Bronchial epithelial cell (primary cell): ENCODE measurements around the gene SDCBP2. TPM values are rescaled to one million over a fixed set of nuclear protein-coding genes. Genes with fewer than 3 reads are reported as not detected.

Source experiments
- DNase-seq: peaks from one replicate; pipeline ENCODE4 v3.0.0-alpha.2; 2010; ENCODE audit warnings: low read depth
- FAIRE-seq: peaks from 2 replicates; lab custom pipeline; 2011; peaks lifted over from hg19 to GRCh38; lab: Jason Lieb, UNC
- H3K27me3 ChIP-seq: 2 replicates; pipeline ENCODE4 v1.5.1; 2011; ENCODE audit warnings: low read length; ENCODE audit not compliant: control insufficient read depth, insufficient read depth
- H3K36me3 ChIP-seq: 2 replicates; pipeline ENCODE4 v1.5.1; 2011; ENCODE audit warnings: low read length; ENCODE audit not compliant: control insufficient read depth, insufficient read depth
- H3K4me3 ChIP-seq: 2 replicates; pipeline ENCODE4 v1.5.1; 2011; ENCODE audit warnings: mild to moderate bottlenecking, low read depth, low read length, control low read depth
- total RNA-seq: library from RNA; depleted of rRNA; stranded (reverse); fragments of >200 nt; gene quantifications from 2 replicates; pipeline ENCODE4 v1.2.1, GENCODE V29; 2014
- TF ChIP-seq, protein P1 (sequence below): IDR thresholded peaks from 2 replicates; pipeline ENCODE4 v1.5.1; 2011; ENCODE audit warnings: mild to moderate bottlenecking, moderate library complexity, low read length, control low read depth, inconsistent platforms; ENCODE audit not compliant: insufficient read depth, severe bottlenecking

The SDCBP2 gene
- total RNA-seq, 1 donor from 2014 or later = 96.4 TPM

GRCh38 chr20:1364106-1364505 lies 35.2 kb upstream of the SDCBP2 start:
- H3K36me3 ChIP-seq = peaks cover 6% of the 10 kb centered on the region
- FAIRE-seq (no peak), DNase-seq (no peak)
- TF ChIP-seq, protein P1, sequence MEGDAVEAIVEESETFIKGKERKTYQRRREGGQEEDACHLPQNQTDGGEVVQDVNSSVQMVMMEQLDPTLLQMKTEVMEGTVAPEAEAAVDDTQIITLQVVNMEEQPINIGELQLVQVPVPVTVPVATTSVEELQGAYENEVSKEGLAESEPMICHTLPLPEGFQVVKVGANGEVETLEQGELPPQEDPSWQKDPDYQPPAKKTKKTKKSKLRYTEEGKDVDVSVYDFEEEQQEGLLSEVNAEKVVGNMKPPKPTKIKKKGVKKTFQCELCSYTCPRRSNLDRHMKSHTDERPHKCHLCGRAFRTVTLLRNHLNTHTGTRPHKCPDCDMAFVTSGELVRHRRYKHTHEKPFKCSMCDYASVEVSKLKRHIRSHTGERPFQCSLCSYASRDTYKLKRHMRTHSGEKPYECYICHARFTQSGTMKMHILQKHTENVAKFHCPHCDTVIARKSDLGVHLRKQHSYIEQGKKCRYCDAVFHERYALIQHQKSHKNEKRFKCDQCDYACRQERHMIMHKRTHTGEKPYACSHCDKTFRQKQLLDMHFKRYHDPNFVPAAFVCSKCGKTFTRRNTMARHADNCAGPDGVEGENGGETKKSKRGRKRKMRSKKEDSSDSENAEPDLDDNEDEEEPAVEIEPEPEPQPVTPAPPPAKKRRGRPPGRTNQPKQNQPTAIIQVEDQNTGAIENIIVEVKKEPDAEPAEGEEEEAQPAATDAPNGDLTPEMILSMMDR = no peak
- H3K4me3 ChIP-seq = no peak overlapping the region
- no peaks in the 10 kb centered on the region for H3K27me3 ChIP-seq

GRCh38 chr20:1363522-1363921 lies 34.6 kb upstream of the SDCBP2 start:
- DNase-seq = no peak
- Histone ChIP-seq H3K27me3 (no peaks in the 10 kb centered on the region), H3K4me3 (no peak overlapping the region), H3K36me3 (peaks cover 6% of the 10 kb centered on the region)
- TF ChIP-seq, protein P1 = no peak
- no peak for FAIRE-seq

- Histone ChIP-seq H3K27me3 (no peaks in the 10 kb centered on the region), H3K36me3 (peaks cover 9% of the 10 kb centered on the region), H3K4me3 (no peak overlapping the region)
- FAIRE-seq (no peak), DNase-seq (no peak)
- TF ChIP-seq, protein P1 = no peak
Observed at GRCh38 chr20:1362484-1362883, 33.5 kb upstream of the SDCBP2 start.

DNA sequence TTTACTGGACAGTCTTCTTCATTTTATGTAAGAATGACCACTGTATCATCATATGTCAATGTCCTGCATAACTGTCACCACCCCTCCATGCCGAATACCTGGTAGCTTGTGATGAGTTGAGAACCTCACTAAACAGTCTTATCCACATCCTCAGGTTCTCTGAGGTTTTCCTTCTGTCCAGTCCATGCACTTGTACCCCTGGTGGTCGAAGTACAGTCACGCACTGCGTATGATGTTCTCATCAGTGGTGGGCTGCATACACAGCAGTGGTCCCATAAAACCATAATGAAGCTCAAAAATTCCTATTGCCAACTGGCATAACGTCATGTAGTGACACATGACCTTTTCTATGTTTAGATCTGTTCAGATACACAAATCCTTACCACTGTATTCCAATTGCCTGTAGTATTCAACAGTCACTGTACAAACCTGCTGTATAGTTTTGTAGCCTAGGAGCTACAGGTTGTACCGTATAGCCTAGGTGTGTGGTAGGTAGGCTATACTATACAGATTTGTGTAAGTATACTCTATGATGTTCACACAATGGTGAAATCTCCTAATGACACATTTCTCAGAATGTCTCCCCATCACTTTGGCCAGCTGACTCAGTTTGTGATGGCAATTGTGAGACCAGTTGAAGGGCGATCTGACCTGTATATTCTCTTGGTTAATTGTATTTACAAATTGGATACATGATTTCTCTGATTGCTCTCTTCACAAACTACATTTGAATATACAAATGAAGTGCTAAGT lies 31.3 kb upstream of the SDCBP2 start:
- Histone ChIP-seq H3K27me3 (no peaks in the 10 kb centered on the region), H3K36me3 (peaks cover 9% of the 10 kb centered on the region), H3K4me3 (no peak overlapping the region)
- peak; percentile 23 for FAIRE-seq
- no peak for DNase-seq
- TF ChIP-seq, protein P1 = no peak

GRCh38 chr20:1357921-1358671 lies 29.2 kb upstream of the SDCBP2 start:
- H3K4me3 ChIP-seq = no peak overlapping the region
- TF ChIP-seq, protein P1 = no peak
- H3K27me3 ChIP-seq = no peaks in the 10 kb centered on the region
- peaks cover 12% of the 10 kb centered on the region for H3K36me3 ChIP-seq
- DNase-seq = no peak
- no peak for FAIRE-seq
